Stimulated activated naive CD8-positive, alpha-beta T cell treated with anti-CD3 and anti-CD28 coated beads, Interleukin-15, Interleukin-2, amounts not matched to agents 100 U/mL and 50 U/mL, for 24 hours (primary cell): ENCODE data around the gene SMYD3.
"Not testable (repeated sequence)": the region's sequence is repeated elsewhere in the genome, so short reads cannot be mapped to it uniquely, and the experiment has no call there.

Experiments used
- ATAC-seq: fragments of 150-1000 bp; cut with Tn5 transposase; one replicate; pipeline ENCODE4 v1.10.0; 2021
- DNase-seq: peaks from one replicate; pipeline ENCODE4 v3.0.0; 2021

SMYD3 gene

DNA sequence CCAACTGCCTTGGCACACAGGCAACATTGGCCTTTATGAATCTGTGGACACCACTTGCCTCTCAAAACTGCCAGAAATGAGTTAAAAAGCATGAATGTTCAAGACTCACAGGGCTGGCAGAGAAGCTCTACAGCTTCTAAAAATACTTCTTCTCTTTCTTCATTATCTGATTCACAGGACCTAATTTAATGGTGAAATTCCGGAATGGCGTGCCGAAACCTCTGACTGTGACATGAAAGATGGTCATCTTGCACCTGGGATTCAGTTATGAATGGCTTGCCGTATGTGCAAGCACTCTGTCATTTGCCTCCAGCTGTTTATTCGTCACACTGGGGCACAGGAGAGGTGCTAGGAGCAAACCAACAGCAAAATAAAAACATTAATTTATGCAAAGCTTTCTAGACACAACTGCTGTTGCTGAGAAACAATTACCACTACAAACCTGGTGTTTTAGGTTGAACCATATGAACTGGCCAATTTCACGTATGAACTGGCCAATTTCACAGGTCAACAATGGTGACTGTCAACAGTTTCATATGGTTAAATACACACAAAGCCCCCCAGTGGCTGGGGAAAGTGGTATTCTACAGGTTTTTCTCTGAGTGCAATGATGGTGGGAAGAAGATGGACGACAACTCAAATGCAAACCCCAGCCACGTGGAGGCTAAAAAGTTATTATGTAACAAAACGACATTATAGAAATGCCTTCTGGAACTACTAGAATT, 704.0 kb downstream of the SMYD3 start:
- ATAC-seq (no peak), DNase-seq (no peak)

DNA sequence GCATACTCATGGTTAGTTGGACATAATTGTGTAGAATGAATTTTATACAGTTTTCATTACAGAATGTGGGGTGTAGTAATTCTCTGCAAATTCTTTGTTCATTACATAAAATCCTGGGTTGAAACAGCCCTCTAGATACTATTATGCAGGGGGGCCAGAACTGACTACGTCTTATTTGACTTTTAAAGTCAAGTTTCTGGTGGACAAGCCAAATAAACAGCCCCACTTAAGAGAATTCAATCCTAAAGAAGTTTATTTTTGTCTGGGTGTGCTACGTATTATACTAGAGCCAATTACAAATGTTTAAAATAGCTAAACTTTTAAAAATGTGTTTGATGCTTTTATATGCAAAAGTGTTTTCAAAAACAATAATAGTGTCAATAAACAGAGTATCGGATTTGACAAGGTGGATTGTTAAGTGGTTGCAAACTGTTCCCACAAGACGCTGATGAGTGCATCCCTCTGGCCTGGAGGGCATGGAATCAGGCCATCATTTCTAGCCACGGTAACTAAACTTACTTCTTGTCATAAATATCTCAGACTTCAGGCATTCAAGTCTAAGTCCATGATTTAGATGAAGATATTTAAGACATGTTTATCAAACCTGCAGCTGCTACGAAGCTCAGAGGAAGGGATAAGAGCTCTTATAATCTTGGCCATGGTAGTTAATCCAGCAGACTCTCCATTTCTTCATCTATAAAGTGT, 706.0 kb downstream of the SMYD3 start:
- DNase-seq (no peak), ATAC-seq (no peak)

DNA sequence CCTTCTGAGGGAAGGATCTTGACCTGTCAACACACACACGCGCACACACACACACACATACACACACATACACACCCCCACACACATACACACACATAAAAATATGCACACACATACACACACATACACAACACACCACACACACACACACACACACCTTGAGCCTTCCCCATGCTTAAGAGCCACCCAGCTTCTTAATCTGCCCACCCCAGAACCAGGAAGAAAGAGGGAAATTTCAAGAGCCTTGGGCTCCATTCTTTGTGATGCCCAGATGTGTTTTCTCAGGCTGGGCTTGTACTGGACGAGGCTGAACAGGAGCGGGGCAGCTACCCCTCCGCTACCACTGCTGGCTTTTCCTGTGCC, 708.7 kb downstream of the SMYD3 start:
- ATAC-seq (no peak), DNase-seq (no peak)

DNA sequence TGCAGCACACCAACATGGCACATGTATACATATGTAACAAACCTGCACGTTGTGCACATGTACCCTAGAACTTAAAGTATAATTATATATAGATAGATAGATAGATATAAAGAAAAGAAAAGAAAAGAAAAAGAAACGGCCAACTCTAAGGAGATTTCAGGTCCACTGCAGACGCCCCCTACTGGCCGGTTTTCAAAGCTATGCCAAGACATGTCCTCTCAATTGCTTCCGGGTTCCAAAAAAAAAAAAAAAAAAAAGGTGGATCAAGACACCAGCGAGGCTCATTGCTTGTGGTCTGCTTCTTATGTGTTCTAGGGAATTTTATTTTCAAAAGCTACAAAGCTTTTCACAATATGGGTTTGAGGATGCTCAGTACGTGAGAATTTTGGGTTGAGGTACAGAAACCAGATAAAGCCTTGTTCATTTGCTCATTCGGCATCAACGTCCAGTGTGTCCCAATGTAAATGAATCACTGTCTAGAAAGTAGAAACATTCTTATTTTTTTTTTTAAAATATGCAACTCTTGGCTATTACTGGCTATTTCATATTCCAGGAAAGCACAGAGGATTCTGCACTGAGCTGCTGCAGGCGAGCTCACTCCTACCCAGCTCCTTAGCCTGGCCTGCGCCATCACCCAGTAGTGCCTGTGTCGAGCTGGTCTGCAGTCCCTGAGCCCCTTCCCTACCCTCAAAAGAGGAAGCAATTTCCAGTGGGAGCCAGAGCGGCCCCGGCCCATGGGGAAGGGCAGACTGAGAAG, 709.3 kb downstream of the SMYD3 start:
- no peak for ATAC-seq
- peak; percentile 12 for DNase-seq

DNA sequence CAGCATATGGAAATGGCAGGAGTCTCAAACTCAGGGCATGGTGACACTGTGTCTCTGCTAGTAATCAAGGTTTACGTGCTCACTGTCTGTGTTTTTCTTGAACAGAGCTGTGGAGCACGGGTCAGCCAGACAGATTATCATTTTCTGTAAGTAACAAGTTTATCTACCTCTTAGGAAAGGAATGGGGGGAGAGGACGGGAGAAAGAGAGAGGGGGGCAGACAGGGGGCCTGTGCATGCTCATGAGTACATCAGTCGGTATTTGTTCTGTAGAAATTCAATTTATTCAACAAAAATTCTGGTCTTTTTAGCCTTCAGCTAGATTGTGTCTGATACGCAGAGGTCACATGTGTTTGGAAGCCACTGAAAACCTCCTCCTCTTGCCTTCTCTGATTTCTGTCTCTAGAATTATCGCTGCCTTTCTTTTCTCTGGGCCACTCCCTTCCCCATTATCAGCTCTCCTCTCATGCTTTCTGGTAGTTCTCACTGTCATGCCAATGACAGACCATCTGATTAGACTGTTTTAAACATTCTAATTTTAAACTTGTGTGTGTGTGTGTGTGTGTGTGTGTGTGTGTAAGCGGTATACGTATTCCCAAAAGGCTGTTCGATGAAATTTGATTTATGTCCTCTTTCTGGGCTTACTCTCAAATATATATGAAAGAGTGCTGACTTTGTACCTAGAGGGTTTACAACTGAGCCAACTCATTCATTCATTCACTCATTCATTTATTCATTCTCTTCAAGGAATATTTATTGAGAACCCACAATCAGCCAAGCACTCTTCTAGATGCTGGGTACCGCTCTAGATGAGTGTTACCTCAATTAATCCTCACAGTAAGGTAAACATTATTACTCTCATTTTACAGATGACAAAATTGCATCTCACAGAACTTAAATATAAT, 715.4 kb downstream of the SMYD3 start:
- DNase-seq (no peak), ATAC-seq (no peak)

DNA sequence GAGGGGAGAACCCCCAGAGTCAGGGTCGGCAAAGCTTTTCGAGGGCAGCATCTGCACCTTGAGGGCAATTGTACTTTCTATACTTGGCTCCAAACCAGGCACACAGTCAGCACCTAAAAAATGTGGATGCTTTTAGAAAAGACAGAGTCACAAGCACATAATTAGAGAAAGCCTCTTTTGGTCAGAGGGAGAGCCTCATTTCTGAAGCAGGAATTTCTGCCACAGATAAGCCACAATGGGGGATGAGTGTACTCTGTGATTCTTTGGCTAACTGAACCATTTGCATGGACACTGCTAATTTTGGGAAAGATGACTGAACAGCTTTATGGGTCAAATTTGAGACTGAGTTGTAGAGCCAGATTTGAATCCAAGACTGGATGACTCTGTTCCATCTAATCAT, 716.6 kb downstream of the SMYD3 start:
- ATAC-seq = no peak
- DNase-seq = no peak

DNA sequence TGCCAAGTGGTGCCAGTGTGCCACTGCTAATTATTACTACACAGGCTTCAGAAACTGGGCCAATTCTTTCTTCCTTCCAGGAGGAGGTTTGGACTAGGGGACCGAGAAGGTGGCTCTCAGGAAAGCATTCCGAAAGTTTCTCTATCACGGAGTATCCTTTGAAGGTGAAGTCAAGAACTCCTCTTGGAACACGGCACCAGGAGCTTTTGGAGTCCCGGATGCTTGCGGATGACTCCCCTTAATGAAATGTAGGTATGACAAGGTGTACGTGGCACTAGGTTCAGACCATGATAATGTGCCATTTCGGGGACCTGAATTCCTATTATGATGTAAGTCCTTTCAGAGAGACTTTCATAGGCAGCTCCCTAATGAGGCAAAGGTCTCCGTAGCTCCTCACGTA, 718.2 kb downstream of the SMYD3 start:
- no peak for DNase-seq

DNA sequence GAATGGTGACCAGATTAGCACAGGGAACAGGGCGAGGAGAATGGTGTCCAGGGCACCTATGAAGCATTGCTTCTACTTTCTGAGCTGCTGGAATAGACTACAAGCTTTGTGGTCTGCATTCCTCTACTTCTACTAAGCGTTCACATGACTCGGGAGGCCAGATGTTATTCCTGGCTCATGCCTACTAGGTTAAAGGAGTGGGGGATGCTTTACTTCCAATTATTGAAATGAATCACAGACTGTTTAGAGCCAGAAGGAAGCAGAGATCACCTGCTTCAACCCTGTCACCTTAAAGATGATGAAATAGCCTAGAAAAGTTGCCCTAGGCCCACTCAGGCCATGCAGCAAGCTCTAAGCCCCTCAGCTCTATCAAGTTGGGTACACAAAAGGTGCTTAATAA, 718.8 kb downstream of the SMYD3 start:
- ATAC-seq = no peak
- DNase-seq = no peak

More for the DNA sequence above, 718.2 kb downstream of the SMYD3 start:
- no peak for ATAC-seq

DNA sequence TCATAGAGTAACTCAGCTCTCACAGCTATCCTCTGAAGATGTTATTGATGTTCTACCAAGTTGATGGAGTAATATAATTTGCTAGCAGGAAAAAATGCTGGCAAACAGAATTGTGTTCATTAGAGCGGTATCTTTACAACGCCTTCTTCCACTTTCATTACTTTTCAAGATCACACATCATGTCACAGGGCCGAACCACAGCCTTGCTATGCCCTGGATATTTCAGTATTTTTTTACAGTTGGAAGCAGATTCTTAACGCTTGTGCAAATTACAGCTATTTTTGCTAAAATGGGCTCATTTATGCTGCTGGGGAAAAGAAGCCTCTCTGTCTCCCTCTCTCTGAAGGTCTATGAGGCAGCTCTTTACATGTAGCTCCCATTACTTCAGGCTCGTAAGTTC, 720.1 kb downstream of the SMYD3 start:
- ATAC-seq = no peak
- DNase-seq = no peak

DNA sequence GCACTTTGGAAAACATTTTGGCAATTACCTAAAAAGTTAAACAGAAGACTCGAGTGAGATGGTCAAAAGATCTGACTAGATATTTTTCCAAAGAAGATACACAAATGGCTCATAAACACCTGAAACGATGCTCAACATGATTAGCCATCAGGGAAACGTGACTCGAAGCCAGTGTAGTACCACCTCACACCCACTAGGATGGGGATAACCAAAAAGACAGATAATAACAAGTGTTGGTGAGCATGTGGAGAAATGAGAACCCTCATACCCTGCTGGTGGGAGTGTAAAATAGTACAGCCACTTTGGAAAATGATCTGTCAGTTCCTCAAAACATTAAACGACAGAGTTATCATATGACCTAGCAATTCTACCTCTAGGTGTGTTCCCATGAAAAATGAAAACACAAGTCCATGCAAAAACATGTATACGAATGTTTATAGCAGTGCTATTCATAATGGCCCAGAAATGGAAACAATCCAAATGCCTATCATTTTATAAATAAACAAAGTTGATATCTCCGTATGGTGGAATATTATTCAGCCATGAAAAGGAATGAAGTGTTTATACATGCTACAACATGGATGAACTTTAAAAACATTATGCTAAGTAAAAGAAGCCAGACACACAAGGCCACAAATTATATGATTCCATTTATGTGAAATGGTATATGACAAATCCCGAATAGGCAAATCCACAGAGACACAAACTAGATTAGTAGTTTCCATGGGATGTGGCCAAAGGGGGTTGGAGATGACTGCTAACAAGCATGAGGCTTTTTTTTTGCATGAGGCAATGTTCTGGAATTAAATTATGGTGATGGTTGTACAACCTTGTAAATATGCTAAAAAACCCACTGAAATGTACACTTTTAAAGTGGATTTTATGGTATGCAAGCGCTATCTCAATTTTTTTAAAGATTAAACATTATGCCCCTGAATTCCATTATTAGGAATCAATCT, 727.0 kb downstream of the SMYD3 start:
- ATAC-seq (no peak), DNase-seq (no peak)

DNA sequence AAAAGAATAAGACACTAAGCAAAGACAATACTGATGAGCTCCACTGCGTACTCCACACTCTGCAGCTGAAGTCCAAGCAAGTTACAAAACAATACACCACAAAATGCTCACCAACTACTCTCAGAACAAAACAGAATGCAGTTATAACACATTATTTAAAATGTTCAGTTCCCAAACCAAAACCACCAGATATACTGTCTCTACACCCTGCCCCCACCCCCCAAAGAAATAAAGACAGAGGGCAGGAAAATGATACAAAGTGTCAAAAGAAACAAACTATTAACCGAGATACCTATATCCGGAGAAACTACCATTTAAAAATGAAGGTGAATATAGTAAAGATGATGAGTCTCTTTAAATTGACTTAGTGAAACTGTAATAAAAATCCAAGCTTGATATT, 729.3 kb downstream of the SMYD3 start:
- ATAC-seq (no peak), DNase-seq (no peak)

DNA sequence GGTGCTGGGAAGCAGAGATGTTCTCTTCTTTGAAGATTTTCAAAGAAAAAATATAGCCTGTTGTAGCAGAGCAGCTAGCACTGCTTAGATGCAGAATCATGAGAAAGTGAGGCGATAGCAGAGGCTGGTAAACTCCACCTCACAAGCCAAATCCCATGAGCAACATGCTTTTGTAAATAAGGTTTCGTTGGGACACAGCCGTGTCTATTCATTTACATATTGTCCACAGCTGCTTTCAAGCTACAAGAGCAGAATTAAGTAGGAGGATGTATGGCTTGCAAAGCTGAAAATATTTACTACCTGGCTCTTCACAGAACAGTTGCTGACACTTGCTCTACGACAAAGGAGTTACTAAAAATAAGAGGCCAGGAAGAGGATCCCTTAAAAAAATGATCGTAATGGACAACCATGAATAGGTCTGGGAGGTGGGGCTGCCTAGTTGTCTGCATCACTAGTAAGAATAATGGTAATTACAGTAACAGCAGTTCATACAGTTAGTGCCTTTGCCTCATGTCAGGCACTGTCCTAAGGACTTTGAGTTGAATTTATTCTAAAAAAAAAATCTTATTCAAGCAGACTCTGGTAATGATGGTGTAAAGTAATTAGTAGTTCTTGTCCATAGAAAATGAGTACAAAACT, 730.3 kb downstream of the SMYD3 start:
- DNase-seq = no peak
- ATAC-seq = no peak

DNA sequence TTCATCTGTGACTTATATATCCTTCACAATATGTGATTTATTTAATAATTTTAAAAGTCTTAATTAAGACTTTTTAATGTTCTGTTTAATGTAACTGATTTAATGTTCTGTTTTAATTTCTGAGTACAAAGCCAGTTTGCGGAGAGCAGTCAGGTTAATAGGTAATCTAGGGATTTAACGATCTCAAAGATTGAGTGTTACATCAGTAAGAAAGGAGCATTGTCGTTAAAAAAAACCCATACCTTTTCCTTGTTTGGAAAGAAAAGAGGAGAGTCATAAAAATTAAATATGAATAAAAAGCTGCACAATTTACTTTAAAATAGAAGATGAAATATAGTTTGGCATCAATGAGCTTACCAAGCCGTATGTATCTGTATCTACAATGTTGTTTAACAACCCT, 730.9 kb downstream of the SMYD3 start:
- DNase-seq (no peak), ATAC-seq (no peak)

DNA sequence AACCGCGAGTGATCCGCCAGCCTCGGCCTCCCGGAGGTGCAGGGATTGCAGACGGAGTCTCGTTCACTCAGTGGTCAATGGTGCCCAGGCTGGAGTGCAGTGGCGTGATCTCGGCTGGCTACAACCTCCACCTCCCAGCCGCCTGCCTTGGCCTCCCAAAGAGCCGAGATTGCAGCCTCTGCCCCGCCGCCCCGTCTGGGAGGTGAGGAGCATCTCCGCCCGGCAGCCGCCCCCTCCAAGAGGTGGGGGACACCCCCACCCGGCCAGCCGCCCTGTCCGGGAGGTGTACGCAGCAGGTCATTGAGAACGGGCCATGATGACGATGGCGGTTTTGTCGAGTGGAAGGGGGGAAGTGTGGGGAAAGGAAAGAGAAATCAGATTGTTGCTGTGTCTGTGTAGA, 732.1 kb downstream of the SMYD3 start:
- DNase-seq, ATAC-seq: not testable (repeated sequence)

DNA sequence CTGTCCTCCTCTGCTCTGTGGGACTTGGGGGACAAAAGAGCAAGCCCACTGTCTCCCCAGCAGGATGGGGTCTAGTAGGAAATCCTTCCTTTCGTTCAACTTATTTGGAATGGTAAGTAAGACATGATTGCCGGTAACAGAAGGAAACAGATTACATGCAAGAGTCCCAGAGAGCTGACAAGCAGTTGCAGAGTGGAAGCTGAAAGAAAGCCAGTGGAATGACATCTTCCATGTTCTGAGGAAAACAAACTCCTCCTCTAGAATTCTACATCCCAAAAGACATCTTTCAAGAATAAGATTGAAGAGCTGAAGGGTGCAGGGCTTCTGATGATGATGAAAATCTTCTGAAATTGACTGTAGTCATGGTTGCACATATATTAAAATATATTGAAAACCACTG, 732.9 kb downstream of the SMYD3 start:
- no peak for DNase-seq
- no peak for ATAC-seq

DNA sequence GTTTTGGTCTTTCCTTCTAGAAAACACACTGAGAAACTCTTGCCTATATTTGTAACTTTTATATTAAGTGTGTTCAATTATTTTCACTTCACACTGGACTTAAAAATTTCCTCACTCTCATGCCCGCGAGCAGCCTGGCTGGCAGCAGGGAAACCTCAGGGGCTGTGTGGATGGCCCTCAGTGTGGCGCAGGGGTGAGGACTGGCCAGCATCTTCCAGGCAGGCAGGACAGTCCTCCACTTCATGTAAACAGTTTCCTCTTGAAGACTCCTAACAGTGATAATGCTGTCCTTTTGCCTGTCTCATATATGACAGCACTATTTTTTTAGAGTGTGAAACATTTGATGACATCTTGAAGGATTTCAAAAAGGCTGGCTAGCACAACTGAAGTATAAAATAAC, 733.7 kb downstream of the SMYD3 start:
- ATAC-seq (no peak), DNase-seq (no peak)

DNA sequence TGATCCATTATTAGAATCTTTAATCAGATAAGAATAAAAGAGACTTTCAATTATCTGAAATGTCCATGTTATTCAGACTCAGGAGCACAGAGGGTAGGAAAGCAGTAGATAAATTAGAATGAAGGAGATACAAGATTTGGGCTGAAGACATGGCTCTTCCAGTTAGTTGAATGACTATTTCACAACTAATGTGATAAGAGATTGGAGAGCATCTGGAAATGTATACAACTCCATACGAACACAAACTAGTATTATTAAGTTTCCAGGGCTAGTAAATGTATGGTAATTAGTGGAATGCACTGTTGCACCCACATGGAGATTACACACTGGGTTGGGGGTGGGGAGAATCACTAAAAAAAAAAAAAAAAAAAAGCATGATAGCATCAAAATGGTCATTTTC, 734.3 kb downstream of the SMYD3 start:
- DNase-seq (no peak), ATAC-seq (no peak)

DNA sequence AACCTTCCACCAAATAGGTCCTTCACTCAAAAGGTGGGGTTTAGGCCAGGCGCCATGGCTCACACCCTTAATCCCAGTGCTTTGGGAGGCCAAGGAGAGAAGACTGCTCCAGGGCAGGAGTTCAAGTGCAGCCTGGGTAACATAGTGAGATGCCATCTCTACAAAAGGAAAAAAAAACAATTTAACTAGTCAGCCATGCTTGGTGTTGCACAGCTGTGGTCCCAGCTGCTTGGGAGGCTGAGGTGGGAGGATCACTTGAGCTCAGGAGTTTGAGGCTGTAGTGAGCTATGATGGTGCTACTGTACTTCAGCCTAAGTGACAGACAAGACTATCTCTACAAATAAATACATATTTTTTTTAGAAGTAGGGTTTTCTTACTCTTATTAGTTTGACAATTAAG, 734.8 kb downstream of the SMYD3 start:
- ATAC-seq = no peak
- DNase-seq = no peak

DNA sequence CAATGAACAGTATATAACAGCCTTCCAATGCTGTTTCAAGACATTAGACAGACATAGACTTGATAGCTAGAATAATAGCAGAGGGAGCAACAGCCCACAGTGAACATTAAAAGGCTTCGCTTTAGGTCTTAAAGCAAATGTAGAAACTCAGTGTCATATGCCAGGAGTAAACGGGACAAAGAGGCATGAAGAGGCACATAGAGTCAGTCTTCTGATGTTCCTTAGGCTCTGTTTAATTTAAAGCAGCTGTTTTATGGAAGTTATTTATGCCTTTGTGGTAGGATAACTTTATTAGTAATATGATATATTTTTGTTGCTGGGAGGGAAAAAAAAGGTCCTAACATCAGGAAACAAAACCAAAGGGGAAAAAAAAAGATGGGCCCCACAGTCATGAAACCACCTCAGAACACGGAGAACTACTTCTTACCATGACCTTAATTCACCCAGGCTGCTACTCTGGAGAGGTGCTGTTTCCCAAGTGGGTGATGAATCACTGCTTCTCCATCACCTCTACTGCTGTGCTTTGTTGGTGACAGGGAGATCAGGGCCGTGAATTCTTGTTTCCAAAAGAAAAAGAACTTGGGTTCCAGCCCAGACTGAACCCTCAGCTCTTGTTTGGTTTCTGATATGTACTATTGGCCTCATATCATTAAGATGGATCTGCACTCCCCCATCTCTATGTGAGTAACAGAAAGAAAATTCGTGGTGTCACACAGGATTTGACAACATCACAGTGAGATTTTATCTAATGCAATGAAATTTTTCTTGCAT, 735.4 kb downstream of the SMYD3 start:
- ATAC-seq = no peak
- DNase-seq = no peak

DNA sequence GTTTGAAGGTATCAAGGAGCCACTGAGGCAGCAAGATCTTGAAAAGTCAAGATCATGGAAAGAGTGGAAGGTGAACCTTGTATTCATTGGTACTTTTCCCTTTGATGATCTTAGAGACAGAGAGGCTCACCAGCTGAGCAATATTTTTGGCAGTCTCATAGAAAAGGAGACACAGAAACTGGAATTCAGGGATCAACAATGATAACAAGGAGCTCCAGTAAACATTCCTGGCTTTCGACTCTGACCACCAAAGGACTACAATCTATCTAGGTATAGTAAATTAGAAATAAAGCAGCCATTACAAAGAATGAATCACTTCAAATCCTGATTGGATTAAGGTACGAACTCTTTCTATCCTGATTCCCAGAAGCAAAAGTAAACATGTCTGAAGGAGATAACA, 736.9 kb downstream of the SMYD3 start:
- no peak for DNase-seq
- ATAC-seq = no peak
